GM03348 (cell line): Measurements from ENCODE around the gene GJD4.

ENCODE experiments used
- DNase-seq: peaks from one replicate; pipeline ENCODE4 v3.0.0; 2012; ENCODE audit warnings: low spot score

The GJD4 gene

DNA sequence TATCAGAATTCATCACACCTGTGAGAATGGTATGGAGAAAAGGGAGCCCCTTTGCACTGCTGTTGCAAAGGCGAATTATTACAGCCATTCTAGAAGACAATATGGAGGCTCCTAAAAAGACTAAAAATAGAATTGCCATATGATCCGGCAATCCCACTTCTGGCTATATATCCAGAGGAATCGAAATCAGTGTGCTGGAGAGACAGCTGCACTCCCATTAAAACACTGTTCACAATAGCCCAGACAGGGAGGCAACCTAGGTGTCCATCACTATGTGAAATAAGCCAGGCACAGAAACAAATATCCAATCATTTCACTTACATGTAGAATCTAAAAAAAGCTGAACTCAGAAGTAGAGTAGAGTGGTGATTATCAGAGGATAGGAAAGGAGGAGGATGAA, 26.0 kb upstream of the GJD4 start:
- DNase-seq = no peak

DNA sequence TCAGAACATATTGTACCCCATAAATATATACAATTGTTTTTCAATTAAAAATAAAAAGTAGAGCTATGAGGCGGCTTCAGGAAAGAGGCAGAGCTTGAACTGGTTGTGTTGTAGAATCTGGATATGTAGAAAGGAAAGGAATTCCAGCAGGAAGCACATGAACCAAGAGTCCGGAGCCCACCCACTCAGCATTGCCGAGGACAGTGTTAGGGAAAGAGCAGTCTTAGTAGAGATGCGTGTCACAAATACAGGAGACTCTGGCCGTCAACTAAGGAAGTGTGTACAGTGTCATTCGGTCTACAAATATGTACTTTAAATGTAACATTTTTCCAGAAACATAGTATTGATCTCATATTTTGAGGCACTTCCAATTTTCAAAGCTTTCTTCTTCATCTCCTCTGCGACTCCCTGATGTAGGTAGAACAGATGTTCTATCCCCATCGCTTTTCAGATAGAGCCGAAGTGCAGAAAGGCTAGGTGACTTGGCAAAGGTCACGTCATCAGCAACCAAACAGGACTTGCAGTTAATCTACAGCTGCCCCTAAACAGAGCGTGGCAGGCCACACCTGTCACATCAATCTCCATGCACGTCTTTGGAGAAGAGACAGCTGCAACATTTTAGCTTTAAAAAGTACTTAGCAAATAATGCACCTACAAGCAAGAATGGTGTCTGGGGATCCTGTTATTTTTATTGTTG, 25.3 kb upstream of the GJD4 start:
- no peak for DNase-seq

DNA sequence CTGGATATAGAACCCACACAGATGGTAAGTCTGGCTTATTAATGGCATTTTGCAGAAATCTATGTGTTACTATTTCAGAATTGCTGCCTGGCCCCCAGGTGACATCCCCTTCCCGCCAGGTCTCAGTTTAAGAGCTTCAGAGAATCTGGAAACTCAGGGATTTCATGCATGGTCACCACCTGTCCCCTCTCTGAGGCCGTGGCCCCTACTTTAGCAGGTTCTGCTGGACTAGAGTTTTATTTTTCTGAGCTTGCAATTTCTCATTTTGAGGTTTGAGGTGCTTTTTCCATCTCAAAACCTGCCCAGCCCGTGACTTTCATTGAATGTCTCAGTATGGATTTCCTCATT, 24.7 kb upstream of the GJD4 start:
- no peak for DNase-seq

DNA sequence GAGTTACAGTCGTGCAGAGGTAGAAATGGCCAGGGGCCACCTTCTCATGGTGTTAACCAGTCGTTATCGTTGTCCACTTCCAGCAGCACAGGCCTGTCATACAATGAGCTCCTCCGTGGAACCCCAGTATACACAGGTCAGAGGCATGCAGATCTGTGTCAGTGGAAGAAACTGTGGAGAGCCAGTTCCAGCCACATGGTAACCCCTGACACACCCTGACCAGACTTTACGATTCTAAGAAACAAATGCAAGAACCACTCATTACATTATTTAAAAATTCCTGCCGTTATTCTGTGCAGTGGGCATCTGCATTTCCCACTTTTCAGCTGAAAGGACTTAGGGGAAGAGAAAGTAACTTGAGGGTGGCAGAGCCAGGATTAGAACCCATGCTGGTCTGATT, 23.5 kb upstream of the GJD4 start:
- DNase-seq = no peak

DNA sequence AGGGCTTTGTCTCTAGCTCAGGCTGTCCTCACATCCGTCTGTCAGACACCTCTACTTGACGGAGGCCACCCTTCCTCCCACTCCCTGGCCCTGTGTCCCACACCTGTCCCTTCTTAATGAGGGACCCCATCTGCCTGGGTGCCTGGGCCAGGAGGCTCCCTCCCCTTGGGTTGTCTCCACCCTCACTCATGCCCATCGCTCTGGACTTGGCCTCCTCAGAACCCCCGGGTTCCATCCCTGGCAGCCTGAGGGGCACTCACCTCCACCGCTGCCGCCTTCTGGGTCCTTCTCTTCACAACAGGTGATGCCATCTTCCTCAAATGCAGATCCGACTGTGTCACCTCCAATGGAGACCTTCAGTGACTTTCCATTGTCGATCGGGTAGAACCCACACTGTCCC, 20.2 kb upstream of the GJD4 start:
- DNase-seq = no peak

DNA sequence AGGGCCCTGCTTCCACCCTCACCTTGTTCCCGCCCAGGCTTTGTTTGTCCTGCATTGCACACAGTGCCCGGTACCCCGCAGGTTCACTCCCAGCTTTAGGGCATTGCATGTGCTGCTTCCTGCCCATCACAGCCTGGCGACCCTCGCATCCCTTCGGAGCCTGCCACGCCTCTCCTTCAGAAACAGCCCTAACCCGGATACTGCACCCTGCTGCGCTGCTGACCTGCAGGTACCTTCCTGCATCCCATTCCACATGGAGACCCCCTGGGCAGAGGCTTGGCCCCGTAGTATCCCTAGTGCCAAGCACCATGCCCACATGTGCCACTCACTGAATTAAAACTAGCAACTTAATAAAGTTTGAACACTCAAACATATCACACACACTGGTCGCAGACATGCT, 19.8 kb upstream of the GJD4 start:
- DNase-seq = no peak

DNA sequence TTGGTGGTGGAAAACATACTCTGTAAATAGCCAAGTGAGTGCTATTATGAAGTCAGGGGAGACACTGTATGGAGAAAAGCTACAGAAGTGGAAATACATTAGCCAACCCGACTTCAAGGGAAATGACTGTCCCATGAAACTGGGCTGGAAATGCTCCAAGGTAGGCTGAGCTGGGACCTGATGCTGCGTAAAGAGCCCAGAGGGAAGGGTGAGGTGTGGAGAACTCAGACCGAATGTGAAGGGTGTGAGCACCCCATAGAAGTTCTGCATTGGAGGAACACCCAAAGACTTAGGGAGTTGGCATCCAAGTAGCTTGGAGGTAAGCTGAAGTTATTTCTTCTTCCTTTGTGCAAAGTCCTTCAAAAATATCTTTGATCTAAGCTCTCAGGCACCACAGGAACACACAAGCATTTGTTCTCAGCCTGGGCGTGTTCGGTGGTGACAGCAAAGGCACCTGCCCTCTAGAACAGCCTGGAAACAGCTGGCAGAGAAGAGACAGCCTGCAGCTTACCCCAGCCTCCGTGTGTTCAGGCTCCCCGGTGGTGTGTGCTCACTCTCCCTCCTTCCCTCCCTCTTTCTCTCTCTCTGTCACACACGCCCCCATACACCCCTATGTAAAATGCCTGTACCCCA, 19.1 kb upstream of the GJD4 start:
- no peak for DNase-seq

DNA sequence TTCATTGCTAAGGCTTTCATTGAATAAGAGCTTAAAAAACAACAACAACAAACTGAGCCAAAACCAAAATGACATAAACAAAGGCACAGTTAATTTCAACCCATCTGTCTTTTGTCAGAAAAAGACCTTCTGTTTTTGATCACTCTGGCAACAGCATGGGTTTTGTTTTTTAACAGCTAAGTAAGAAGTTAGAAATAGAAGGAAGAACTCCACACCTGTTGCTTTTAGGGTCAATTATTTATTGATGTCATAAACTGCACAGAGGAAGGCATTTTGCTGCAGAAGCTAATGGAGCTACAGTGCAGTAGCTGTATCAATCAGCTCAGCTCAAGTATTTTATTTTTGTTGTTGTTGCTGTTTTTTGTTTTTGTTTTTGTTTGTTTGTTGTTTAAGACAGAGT, 16.3 kb upstream of the GJD4 start:
- no peak for DNase-seq

DNA sequence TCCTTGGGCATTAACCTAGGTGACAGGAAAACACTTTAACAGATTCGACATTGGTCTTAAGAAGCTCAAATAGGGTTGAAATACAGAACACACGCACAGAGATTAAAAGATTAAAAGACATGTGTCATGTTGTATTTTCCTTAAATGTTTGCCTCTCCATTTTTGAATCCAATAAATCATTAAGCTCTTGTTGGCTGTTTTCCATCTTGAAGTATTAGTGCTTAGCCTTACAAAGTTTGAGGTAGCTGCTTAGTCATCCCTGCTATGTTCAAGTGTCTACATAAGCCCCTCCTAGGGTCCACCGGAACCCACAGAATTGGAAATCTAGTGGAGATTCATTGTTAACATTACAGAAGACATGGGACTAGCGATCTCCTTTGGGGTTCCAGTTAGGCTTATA, 12.7 kb upstream of the GJD4 start:
- no peak for DNase-seq

DNA sequence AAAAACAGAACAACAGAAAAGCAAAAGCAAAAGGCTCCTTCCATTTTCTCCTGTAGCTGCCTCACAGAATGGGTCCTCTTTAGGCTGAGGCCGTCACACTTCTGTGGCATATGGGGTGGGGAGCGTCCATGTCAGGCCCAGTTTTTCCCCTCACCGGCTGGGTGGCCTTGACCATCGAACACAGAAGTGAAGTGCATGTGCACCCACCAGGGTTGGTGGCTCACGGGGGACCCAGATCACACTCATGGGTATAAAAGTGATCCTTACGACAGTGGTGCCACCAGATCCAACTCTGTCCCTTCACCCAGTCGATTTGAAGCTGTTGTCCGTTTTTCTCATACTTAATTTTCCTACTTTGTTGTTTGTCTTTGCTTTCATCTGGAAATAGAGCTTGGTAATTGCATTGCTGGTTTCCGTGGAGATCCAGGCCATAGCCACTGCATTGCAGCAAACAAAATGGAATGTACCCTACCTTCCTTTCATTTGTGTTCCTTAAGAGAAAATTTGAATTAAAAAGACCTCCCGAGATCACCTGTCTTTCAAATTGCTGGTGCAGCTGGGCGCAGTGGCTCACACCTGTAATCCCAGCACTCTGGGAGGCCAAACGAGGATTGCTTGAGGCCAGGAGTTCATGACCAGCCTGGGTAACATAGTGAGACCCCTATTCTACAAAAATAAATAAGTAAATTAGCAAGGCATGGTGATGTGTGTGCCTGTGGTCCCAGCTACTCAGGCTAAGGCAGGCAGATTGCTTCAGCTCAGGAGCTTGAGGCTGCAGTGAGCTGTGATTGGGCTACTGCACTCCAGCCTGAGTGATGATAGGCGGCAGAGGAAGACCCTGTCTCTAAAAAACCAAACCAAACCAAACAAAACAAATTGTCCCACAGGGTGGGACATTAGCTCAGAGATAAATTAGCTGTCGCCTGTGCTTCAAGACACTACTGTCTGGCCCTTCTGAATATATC, 10.7 kb upstream of the GJD4 start:
- DNase-seq = no peak

DNA sequence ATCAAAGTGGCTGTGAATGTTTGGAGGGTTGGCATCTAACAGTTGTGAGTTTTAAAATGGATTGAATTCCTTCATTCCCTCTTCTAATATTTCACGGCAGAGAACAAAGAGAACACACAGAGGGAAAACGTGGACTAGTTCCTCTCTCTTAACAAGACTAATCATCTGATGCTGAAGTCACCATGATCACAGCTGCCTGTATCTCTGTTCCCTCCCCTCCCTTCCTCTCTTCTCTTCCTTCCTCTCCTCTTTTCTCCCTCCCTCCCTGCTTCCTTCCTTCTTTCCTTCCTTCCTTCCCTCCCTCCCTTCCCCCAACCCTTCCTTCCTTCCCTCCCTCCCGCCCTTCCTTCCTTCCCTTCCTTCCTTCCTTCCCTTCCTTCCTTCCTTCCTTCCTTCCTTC, 10.0 kb upstream of the GJD4 start:
- no peak for DNase-seq

DNA sequence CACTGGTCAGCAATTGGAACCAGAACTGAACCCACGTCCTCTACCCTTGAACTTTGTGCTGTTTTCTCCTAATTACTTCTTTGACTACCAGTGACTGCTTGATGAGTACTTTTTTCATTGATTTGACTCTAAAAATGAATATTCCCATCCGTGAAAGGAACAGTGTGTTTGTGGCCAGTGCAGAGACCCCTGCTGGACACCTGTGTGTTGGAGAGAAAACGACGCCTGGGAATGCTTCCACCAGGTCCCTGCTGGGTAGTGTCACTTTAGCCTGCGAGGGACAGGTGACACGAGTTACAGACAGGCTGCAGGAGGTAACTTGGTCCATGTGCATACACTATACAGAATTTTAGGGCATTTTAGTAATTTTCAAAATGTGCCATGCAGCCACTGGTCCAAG, 6.8 kb upstream of the GJD4 start:
- DNase-seq = no peak

DNA sequence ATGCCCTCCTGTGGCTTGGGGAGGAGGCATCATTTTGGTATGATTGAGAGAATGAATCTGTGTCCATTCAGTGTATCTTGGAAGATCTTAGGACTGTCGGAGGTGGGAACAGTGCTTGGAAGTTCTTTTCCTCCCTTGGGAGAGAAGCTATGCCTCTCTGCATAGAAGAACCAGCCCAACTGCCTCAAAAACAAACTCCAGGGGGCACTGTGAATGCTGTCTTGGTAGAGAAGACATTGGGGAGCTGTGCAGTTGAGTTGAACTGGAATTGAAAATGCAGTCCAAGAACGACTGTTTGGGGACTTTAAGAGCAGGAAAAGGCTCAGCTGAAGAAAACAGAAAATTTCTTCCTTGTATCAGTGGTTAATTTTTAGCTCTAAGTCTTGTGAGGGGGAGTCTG, 4.9 kb upstream of the GJD4 start:
- no peak for DNase-seq

DNA sequence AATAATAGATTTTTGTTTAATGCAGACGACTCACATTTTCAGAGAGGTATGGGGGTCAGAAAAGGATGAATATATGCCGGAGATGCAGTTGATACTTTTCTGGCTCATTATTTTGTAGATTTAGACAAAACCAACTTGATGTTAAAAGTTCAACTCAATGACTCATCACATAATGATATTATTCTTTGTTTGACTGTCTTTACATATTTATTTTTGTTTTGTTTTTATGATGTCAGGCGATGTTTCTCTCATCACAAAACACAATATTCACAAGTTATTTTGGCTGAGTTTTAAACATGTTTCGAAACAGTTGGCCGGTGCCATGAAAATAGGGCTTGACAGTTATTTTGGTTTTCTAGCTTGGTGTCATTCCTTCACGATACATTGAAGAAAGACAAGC, 1.3 kb downstream of the GJD4 start:
- DNase-seq = peak; percentile 22

DNA sequence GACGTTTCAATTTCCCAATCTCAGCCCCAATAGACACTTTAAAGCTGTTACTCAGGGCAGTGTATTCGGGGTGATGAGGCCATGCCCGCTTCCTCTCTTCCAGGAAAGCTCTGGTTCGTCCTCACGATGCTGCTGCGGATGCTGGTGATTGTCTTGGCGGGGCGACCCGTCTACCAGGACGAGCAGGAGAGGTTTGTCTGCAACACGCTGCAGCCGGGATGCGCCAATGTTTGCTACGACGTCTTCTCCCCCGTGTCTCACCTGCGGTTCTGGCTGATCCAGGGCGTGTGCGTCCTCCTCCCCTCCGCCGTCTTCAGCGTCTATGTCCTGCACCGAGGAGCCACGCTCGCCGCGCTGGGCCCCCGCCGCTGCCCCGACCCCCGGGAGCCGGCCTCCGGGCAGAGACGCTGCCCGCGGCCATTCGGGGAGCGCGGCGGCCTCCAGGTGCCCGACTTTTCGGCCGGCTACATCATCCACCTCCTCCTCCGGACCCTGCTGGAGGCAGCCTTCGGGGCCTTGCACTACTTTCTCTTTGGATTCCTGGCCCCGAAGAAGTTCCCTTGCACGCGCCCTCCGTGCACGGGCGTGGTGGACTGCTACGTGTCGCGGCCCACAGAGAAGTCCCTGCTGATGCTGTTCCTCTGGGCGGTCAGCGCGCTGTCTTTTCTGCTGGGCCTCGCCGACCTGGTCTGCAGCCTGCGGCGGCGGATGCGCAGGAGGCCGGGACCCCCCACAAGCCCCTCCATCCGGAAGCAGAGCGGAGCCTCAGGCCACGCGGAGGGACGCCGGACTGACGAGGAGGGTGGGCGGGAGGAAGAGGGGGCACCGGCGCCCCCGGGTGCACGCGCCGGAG, 2.6 kb downstream of the GJD4 start:
- DNase-seq = peak; percentile 48

DNA sequence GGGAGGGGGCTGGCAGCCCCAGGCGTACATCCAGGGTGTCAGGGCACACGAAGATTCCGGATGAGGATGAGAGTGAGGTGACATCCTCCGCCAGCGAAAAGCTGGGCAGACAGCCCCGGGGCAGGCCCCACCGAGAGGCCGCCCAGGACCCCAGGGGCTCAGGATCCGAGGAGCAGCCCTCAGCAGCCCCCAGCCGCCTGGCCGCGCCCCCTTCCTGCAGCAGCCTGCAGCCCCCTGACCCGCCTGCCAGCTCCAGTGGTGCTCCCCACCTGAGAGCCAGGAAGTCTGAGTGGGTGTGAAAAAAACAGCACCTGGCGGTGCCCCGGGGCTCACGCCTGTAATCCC, 3.2 kb downstream of the GJD4 start:
- DNase-seq = no peak

DNA sequence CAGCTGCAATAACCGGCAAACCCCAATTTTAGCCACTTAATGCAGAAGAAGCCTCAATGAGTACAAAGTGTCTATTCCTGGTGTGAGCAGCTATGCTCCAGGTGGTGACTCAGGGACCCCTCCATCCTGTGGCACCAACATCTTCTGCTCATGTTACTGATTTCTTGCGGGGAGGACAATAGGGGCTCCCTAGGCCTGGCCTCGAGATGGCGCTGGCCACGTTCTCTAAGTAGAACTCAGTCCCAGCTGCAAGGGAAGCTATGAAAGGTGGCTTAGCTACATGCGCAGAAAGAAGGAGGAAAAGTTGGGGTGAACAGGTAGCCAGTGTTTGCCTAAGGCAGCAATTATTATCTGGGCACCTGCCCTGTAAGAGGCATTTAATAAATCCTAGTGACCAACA, 6.6 kb downstream of the GJD4 start:
- DNase-seq = no peak

DNA sequence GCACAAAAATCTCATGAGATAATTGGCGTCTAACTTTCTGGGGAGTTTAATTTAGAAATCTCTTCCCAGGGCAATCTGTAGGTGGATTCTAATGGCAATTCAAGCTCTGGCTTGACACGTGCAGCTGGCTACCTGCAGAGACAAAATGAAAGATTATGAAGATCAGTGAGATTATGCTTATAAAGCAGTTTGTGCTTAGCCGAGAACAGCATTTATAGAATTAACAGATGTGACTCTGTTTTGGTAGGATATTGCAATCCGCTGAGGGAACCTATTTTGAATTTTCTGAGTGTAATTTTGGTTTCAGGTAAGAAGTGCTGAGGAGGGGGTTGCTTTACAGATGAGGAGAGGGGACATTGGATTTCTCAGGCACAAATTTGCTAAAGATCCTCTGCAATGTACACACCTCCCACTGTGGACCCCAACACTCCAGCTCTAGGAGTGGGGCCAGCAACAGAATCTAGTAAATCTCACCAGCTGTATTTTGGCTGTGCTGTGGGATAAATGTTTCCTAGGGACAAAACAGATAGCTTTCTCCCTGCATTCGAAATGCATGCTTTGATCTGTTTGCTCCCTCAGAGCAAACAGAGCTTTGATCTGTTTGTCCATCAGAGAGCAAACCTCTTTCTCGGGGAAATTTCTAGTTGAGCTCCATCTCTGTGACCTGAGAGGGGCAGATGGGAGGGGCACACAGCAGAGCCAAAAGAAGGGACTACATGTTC, 7.4 kb downstream of the GJD4 start:
- DNase-seq = no peak

DNA sequence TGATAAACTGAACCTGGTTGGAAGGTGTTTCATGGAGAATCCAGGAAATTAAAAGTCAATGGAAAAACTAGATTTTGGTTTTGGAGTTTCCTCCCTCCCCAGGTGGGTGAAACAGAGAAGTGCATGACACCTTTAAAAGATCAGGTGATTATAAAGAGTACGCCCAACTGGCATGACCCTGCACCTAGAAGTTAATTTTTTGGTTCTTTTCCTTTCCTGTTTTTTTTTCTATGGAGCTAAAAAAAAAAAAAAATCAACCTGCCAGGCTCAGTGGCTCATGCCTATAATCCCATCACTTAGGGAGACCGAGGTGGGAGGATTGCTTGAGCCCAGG, 7.9 kb downstream of the GJD4 start:
- no peak for DNase-seq

DNA sequence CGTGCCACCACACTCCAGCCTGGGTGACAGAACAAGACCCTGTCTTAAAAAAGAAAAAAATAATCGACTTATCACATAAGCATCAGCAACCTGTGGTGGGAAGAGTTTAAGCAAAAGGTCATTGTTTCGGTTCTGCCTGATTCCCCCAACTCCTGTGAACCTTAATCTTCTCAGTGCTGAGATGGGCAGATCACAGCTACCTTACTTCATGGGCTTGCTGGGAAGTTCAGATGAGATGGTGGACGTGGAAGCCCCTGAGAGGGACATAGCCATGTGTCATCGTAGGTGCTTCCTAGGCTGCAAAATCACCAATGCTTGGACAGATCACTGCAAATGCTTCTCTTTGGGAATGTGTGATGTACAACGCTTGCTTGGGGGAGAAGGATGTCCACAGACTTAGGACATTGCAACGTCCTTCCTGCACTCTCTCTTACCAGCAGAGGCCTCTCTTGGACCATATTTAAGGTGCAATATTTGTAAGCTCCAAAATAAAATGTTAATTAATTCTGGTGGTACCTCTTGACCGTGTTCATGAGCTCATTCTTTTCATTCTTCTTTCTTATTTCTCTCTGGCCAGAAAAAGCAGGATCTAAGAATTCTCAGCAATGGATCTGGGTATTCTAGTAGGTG, 8.6 kb downstream of the GJD4 start:
- peak; percentile 69 for DNase-seq

DNA sequence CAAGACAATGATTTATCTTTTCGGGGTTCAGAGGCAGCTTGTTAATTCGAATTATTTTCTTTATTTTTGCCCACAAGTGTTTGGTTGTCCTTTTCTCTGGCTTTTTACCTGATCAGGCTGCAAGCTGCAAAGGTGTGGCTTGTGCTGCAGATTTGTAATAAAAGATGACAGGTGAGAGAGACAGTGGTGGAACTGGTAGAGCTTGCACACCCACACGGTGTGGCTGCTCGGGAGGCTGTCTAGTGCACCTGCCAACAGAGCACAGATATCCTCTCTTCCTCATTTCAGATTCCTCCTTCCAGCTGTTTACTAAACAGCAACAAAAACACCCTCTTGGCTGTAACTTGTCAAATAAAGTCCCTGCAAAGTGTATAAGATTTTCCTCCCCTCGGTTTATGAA, 9.2 kb downstream of the GJD4 start:
- no peak for DNase-seq
